Activated CD4-positive, alpha-beta T cell treated with anti-CD3 and anti-CD28 coated beads, Interleukin-2, amount 10 ng/mL, durations not matched to agents 7 days and 5 days (primary cell): ENCODE measurements around the gene VPREB3. TPM values are rescaled to one million over a fixed set of nuclear protein-coding genes. Genes with fewer than 3 reads are reported as not detected.
"Not testable (repeated sequence)": the region's sequence is repeated elsewhere in the genome, so short reads cannot be mapped to it uniquely, and the experiment has no call there.

Experiments
- CTCF ChIA-PET: fragments of 350-600 bp; sonication (Branson Sonifier 250); formaldehyde crosslinking; loops from one replicate; lab custom pipeline; 2021; ENCODE audit warnings: antibody characterized with exemption; lab: Charles Lee
- POLR2A ChIA-PET: fragments of 350-600 bp; sonication (Branson Sonifier 250); formaldehyde crosslinking; loops from one replicate; lab custom pipeline; 2021; ENCODE audit warnings: antibody characterized with exemption; lab: Charles Lee
- DNase-seq: peaks from one replicate; pipeline ENCODE4 v3.0.0-alpha.2; 2020
- H3K27ac Mint-ChIP-seq: one replicate; pipeline ENCODE4 v1.8.0; 2021; ENCODE audit warnings: mild to moderate bottlenecking, moderate library complexity, mixed read lengths
- H3K27me3 Mint-ChIP-seq: one replicate; pipeline ENCODE4 v1.8.0; 2021; ENCODE audit warnings: mixed read lengths
- H3K36me3 Mint-ChIP-seq: one replicate; pipeline ENCODE4 v1.8.0; 2021; ENCODE audit warnings: low read depth, mixed read lengths
- H3K4me1 Mint-ChIP-seq: one replicate; pipeline ENCODE4 v1.8.0; 2021; ENCODE audit warnings: mixed read lengths
- H3K4me3 Mint-ChIP-seq: one replicate; pipeline ENCODE4 v1.8.0; 2021; ENCODE audit warnings: mild to moderate bottlenecking, moderate library complexity, mixed read lengths
- H3K9me3 Mint-ChIP-seq: one replicate; pipeline ENCODE4 v1.8.0; 2021; ENCODE audit warnings: mixed read lengths
- total RNA-seq, 2 experiments: library from RNA; stranded (reverse); gene quantifications; one replicate each; pipeline ENCODE4 v1.2.3, GENCODE V29; 2021

Gene VPREB3
- total RNA-seq, 2 experiments from 2014 or later, result not detected

- CTCF ChIA-PET, result interaction anchor here (0.6 kb wide), 1 partner anchor 63 kb away, joined by 4 read pairs; no protein-coding TSS in a partner anchor
- Mint-ChIP-seq H3K27me3 (no peaks in the 10 kb centered on the region), H3K4me1 (peaks cover 3% of the 10 kb centered on the region), H3K4me3 (no peak overlapping the region), H3K27ac (no peak overlapping the region), H3K9me3 (peaks cover 7% of the 10 kb centered on the region), H3K36me3 (peaks cover 19% of the 10 kb centered on the region)
- POLR2A ChIA-PET, result no interaction called here
- no peak for DNase-seq
These were observed 11.5 kb downstream of the VPREB3 start for GRCh38 chr22:23742505-23743264.

- CTCF ChIA-PET, result interaction anchor here (0.6 to 1.1 kb wide), 4 partner anchors 9 to 813 kb away, joined by 3 read pairs; partner anchors contain the start of gene MIF
- DNase-seq, result no peak
- Mint-ChIP-seq H3K27ac (no peak overlapping the region), H3K36me3 (no peaks in the 10 kb centered on the region), H3K4me3 (no peak overlapping the region), H3K4me1 (peaks cover 3% of the 10 kb centered on the region), H3K9me3 (no peaks in the 10 kb centered on the region), H3K27me3 (no peaks in the 10 kb centered on the region)
- POLR2A ChIA-PET, result no interaction called here
These were observed 16.5 kb downstream of the VPREB3 start for GRCh38 chr22:23737696-23738095.

- POLR2A ChIA-PET, H3K9me3 Mint-ChIP-seq, H3K4me1 Mint-ChIP-seq, H3K27me3 Mint-ChIP-seq, H3K27ac Mint-ChIP-seq, DNase-seq, H3K4me3 Mint-ChIP-seq, H3K36me3 Mint-ChIP-seq: not testable (repeated sequence)
- CTCF ChIA-PET, result interaction anchor here (0.9 to 1.7 kb wide), 3 partner anchors 11 to 18 kb away, joined by 3 to 4 read pairs (median 3); no protein-coding TSS in a partner anchor
These were observed 26.1 kb downstream of the VPREB3 start for GRCh38 chr22:23728108-23728507.

- Mint-ChIP-seq H3K27ac (no peak overlapping the region), H3K9me3 (no peaks in the 10 kb centered on the region), H3K36me3 (no peaks in the 10 kb centered on the region), H3K27me3 (peaks cover 7% of the 10 kb centered on the region), H3K4me3 (no peak overlapping the region), H3K4me1 (no peaks in the 10 kb centered on the region)
- POLR2A ChIA-PET, result no interaction called here
- CTCF ChIA-PET, result interaction anchor here (0.6 to 0.7 kb wide), 2 partner anchors 25 to 46 kb away, joined by 3 read pairs; no protein-coding TSS in a partner anchor
- no peak for DNase-seq
These were observed 31.5 kb downstream of the VPREB3 start for GRCh38 chr22:23722724-23723123.

- Mint-ChIP-seq H3K4me1 (peaks cover 5% of the 10 kb centered on the region), H3K4me3 (no peak overlapping the region), H3K9me3 (no peaks in the 10 kb centered on the region), H3K27ac (no peak overlapping the region), H3K36me3 (no peaks in the 10 kb centered on the region), H3K27me3 (peaks cover 7% of the 10 kb centered on the region)
- ChIA-PET POLR2A (no interaction called here), CTCF (interaction anchor here (0.7 kb wide), 1 partner anchor 45 kb away, joined by 3 read pairs; no protein-coding TSS in a partner anchor)
- no peak for DNase-seq
These were observed 32.1 kb downstream of the VPREB3 start for GRCh38 chr22:23722160-23722559.

- Mint-ChIP-seq H3K4me1 (peaks cover 7% of the 10 kb centered on the region), H3K36me3 (no peaks in the 10 kb centered on the region), H3K27ac (no peak overlapping the region), H3K27me3 (peaks cover 5% of the 10 kb centered on the region), H3K9me3 (no peaks in the 10 kb centered on the region), H3K4me3 (no peak overlapping the region)
- DNase-seq, result no peak
- ChIA-PET POLR2A (no interaction called here), CTCF (no interaction called here)
These were observed 33.4 kb downstream of the VPREB3 start for GRCh38 chr22:23720855-23721254.

- POLR2A ChIA-PET, result no interaction called here
- peaks cover 3% of the 10 kb centered on the region for H3K27me3 Mint-ChIP-seq
- peaks cover 21% of the 10 kb centered on the region for H3K4me1 Mint-ChIP-seq
- H3K9me3 Mint-ChIP-seq, result no peaks in the 10 kb centered on the region
- no peak for DNase-seq
- no peak overlapping the region for H3K4me3 Mint-ChIP-seq
- no peak overlapping the region for H3K27ac Mint-ChIP-seq
- peaks cover 10% of the 10 kb centered on the region for H3K36me3 Mint-ChIP-seq
- CTCF ChIA-PET, result interaction anchor here (0.7 to 0.9 kb wide), 2 partner anchors 10 to 47 kb away, joined by 3 to 4 read pairs; no protein-coding TSS in a partner anchor
These were observed 35.7 kb downstream of the VPREB3 start for GRCh38 chr22:23718371-23719165.

GRCh38 chr22:23716811-23717801 is 37.1 kb downstream of the VPREB3 start:
- H3K4me1 Mint-ChIP-seq, result peaks cover 21% of the 10 kb centered on the region
- H3K4me3 Mint-ChIP-seq, result peak overlapping the region; percentile 77
- CTCF ChIA-PET, result interaction anchor here (0.6 to 0.8 kb wide), 3 partner anchors 7 to 115 kb away, joined by 3 read pairs; no protein-coding TSS in a partner anchor
- peak overlapping the region; percentile 85 for H3K27ac Mint-ChIP-seq
- peaks cover 16% of the 10 kb centered on the region for H3K36me3 Mint-ChIP-seq
- H3K9me3 Mint-ChIP-seq, result no peaks in the 10 kb centered on the region
- peak; percentile 85 for DNase-seq
- POLR2A ChIA-PET, result interaction anchor here (0.8 kb wide), 1 partner anchor 21 kb away, joined by 3 read pairs; no protein-coding TSS in a partner anchor
- peaks cover 3% of the 10 kb centered on the region for H3K27me3 Mint-ChIP-seq

GRCh38 chr22:23715806-23716375 is 38.3 kb downstream of the VPREB3 start:
- no peaks in the 10 kb centered on the region for H3K9me3 Mint-ChIP-seq
- H3K27ac Mint-ChIP-seq, result peak overlapping the region; percentile 85
- H3K4me3 Mint-ChIP-seq, result peak overlapping the region; percentile 77
- ChIA-PET POLR2A (interaction anchor here (0.6 kb wide), 1 partner anchor 17 kb away, joined by 9 read pairs; no protein-coding TSS in a partner anchor), CTCF (interaction anchor here (0.6 to 1.1 kb wide), 2 partner anchors 8 to 16 kb away, joined by 3 read pairs; no protein-coding TSS in a partner anchor)
- H3K4me1 Mint-ChIP-seq, result peaks cover 28% of the 10 kb centered on the region
- no peaks in the 10 kb centered on the region for H3K27me3 Mint-ChIP-seq
- peaks cover 23% of the 10 kb centered on the region for H3K36me3 Mint-ChIP-seq
- DNase-seq, result no peak

GRCh38 chr22:23714596-23715578 is 39.3 kb downstream of the VPREB3 start:
- no peaks in the 10 kb centered on the region for H3K27me3 Mint-ChIP-seq
- peaks cover 33% of the 10 kb centered on the region for H3K36me3 Mint-ChIP-seq
- H3K4me3 Mint-ChIP-seq, result peak overlapping the region; percentile 77
- CTCF ChIA-PET, result interaction anchor here (1.1 to 1.7 kb wide), 2 partner anchors 15 to 20 kb away, joined by 3 to 5 read pairs; no protein-coding TSS in a partner anchor
- H3K4me1 Mint-ChIP-seq, result peaks cover 37% of the 10 kb centered on the region
- H3K27ac Mint-ChIP-seq, result peak overlapping the region; percentile 74
- H3K9me3 Mint-ChIP-seq, result no peaks in the 10 kb centered on the region
- no peak for DNase-seq
- POLR2A ChIA-PET, result interaction anchor here (0.6 kb wide), 1 partner anchor 16 kb away, joined by 9 read pairs; no protein-coding TSS in a partner anchor
